Ramos (cell line): ENCODE data around the gene RNF121.

Source experiments
- in situ Hi-C: fragments of 300-500 bp; cut with MboI; formaldehyde crosslinking; loops from one replicate; pipeline ENCODE4 v1.14.3; 2022; ENCODE audit warnings: low sequenced_read_pairs; ENCODE audit not compliant: unreplicated experiment

RNF121 gene

GRCh38 chr11:72001834-72002591, 73.2 kb downstream of the RNF121 start:
- in situ Hi-C loops, result no loop called here

GRCh38 chr11:72002841-72003775, 74.3 kb downstream of the RNF121 start:
- in situ Hi-C loops, result no loop called here

DNA sequence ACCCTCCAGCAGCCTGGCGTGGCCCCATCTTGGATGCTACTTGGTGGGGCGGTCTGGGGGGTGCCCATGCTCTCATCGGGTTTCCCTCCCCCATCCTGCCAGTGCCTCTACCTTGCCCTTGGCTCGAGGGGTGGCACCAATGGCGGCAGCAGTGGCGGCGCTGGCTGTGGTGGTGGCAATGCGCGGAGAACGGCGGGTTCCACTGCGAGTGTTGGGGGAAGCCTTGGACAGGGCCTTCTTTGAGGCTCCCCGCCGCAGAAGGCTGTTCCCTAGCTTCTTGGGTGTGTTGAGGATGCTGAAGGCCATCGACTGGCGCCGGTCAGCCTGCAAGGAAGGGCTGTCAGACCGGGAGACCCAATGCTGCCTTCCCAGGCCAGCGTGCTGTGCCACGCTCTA, 74.9 kb downstream of the RNF121 start:
- in situ Hi-C loops, result no loop called here

GRCh38 chr11:72004515-72005346, 75.9 kb downstream of the RNF121 start:
- in situ Hi-C loops, result no loop called here

GRCh38 chr11:72005347-72006260, 76.8 kb downstream of the RNF121 start:
- in situ Hi-C loops, result no loop called here

DNA sequence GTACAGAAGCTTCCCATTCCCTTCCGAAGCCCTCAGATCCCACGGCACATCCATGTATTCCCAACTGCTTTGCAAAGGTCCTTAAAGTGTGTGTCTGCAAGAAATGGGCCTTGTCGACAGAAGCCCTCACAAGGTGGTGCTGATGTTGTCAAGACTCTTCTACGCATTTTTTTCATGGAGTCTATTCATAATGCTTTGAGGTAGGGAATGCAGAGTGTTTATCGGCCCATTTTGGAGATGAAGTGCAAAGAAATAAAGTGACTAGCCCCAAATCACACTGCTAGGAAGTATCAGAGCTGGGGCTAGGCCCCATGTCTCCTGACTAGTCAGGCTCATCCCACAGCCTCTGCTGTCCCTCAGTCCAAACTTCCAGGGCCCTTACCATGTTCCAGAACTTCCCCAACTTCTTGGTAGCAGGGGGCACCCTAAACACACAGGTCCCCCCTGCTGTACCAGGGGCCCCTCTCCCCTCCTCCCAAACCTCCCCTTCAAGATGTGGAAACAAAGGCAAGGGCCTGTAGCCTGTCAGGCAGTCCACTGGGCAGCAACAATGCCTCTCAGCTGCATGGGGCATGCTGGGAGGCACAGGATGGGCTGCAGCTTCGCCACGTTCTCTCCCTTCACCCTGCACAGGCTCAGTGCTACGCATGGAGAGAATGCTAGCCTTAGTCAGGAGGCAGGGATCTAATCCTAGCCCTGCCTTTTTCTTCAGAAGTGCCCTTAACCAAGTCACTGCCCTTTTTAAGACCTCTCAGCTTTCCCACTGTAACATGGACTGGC, 77.7 kb downstream of the RNF121 start:
- in situ Hi-C loops, result no loop called here

DNA sequence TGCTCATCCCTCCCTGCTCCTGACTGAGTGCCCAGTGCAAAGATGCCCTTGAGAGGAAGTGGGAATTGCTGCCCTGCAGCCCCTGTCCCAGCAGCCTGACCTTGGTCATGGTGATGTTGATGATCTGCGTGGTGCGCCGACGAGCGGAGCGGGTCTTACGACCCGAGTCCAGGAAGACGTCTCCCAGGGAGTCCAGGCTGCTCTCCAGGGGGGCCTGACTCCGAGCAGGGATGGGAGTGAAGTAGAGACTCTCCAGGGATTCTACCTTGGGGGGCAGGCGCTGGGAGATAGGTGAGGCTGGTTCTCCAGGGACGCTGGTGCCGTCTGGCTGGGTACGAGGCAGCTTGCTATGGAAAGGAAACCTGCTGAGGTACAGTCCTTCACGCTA, 78.2 kb downstream of the RNF121 start:
- in situ Hi-C loops, result no loop called here

DNA sequence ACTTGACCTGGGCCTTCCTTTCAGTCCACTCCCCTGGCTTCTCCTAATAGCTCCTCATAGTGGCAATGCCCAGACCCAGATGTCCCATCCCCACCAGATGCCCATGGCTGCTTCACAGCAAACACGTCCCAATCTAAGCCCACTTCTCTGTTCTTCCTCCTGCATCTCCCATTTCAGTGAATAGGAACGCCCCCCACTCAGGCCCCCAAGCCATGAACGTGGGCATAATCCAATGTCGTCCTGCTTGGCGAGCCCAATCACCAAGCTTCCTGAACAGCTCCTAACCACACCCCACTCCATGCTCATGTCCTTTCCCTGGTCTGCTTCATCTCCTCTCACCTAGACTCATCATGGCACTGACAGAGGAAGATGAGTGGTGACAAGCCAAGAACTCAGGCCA, 78.7 kb downstream of the RNF121 start:
- in situ Hi-C loops, result no loop called here

GRCh38 chr11:72008728-72009127, 79.9 kb downstream of the RNF121 start:
- in situ Hi-C loops, result no loop called here

DNA sequence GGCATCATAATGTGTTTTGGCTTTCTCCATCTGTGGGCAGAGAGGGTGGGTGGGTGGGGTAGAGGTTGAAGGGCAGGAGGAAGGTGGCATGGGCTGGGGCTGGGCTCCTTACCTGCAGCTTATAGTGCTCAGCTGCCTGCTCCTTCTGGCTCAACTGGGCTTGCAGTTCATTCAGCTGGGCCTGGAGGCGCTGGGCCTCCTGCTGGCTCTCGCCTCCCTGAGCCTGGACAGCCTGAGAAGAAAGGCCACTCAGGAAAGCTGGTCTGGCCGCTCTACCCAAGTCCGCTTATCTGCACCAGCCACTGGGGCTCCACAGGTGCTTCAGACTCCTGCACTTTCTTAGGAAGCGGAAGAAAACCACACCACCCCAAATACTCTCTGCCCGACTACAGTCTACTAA, 80.3 kb downstream of the RNF121 start:
- in situ Hi-C loops, result no loop called here

DNA sequence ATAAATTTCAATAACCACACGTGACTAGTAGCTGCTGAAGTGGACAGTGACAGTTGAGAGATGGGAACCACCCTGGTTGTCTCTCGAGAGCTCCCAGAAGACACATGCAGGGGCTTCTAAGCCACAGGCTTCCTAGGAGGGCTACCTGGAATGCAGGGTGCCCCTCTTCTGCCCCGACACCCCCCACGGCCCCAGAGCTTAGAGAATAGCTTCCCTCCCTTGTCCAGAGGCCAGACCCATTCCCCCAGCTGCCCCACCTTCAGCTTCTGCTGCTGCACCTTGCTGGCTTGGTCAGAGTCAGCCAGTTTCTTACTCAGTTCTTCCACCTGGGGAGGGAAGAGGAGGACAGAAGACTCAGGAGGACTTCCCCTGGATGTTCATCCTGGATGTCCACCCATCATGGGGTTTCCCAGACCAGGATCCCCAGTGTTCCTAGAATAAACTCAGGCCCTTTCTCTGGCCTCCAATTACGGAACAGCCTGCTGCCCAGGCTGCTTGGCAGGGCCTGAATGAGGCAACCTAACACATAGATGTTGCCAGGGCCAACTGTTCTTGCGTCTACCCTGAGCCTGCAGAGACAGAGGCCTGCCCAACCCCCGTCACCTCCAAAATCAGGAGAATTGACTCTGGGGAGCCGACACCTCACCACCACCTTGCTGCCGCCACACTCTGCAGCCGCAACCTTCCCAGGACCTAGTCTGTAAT, 81.8 kb downstream of the RNF121 start:
- in situ Hi-C loops, result no loop called here

DNA sequence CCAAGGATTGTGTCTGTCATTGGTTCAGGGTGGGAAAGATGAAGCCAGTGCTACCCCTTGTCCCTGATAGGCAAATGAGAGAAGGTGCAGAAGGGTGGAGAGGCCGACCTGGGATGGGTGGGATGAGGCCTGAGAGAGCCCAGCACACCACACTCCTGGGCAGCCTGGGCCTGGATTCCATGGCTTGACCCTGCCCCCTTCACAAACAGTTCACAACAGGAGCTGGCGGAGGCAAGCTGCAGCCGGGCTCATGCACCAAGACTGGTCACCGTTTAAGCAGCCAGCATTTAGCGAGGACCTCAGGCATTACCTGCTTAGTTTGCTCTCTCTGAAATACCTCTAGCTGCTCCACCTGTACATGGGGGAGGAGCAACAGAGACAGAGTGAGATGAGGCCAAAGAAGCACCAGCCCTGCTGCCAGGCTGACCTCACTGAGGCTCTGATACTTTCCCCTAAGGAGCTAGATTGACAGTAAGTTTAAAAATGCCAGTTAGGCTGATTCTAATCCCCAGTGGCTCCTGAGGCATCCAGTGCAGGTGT, 83.3 kb downstream of the RNF121 start:
- in situ Hi-C loops, result no loop called here

DNA sequence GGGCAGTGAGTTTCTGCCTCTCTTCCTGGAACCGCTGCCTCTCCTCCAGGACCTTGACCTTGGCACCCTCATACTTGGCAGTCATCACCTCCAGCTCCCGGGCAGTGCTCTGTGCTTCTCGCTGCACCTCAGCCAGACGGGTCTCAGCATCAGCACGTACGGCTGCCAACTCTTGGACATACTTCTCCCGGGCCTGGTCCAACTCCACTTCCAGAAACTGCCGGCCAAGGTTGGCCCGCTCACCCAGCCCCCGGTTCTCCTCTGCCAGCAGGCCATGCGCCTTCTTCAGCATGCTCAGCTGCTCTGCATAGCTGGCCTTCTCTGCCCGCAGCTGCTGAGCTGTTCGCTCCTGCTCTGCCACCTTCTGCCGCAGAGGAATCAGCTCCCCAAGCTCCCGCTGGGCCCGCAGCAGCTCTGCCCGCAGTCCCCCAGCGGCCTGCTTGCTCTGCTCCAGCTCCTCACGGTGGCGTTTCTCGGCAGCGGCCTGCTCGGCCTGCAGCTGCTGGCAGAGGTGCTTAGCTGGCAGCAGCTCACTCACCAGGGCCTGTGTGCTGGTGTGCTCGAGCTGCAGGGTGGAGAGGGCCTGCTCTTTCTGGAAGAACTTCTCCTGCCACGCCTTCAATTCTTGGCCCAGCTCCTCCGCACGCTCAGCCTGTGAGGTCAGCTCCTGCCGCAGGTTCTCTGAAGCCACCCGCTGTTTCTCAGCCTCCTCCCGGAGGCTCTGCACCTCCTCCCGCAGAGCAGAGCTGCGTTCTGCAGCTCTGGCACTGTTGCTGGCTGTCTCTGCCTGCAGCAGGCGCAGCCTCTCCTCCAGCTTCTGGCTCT, 84.3 kb downstream of the RNF121 start:
- in situ Hi-C loops, result no loop called here

DNA sequence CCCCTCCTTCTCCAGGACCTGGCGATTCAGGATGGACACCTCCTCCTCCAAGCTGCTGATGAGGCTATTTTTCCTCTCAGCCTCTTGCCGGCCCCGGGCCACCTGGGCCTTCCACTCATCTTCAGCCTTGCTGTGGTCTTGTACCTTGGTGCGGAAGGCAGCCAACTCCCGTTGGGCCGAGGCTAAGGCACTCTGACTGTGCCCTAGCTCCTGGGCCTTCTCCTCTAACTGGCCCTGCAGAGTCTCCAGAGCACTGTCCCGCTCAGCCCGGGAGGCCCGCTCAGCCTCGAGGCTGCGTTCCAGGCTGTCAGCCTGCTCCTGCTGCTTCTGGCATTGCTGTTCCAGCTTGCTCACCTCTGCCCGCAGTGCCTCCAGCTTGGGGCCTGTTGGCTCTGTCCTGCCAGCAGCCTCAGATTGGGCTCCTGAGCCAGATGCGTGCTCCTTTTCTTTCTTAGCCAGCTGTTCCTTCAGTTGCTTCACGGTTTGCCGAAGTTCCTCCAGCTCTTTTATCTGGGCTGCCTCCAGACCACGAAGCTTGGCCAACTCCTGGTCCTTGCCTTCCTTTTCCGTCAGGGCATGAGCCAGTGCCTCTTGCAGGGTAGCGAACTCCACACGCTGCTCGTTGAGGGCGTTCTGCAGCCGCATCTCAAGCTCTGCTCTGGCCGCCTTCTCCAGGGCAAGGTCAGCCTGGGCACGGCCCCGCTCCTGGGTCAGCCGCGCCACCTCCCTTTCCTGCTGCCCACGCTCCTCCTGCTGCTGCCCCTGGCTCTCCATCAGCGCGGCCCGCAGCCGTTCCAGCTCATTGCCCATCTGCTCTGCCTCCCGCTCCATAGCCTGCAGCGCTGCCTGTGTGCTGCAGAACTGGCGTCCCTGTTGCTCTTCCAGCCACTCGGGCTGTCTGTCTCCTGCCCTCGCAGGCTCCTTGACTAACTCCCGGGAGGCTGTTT, 85.2 kb downstream of the RNF121 start:
- in situ Hi-C loops, result no loop called here

DNA sequence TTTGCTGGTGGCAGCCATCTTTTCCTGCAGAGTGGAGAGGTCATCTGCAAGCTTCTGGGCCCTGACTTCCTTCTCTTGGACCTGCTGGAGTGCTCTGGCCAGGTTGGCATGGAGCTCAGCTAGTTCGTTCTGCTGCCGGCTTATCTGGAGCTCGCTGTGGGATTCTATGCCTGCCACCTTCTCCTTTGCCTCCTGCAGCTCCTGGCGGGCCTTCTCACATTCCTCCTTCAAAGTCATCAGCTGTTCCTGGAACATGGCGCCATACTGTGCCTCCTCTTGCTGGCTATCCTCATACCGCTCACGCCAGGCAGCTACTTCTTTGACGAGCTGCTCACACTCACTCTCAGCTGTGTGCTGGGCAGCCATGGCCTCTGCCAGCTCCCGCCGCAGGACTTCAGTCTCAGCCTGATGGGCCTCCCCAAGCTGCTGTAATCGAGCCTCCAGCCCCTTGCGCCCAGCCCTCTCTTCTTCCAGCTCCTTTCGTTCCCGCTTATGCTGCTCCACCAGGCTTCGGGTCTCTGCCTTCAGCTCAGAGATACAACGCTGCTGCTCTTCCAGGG, 86.0 kb downstream of the RNF121 start:
- in situ Hi-C loops, result no loop called here
